CD4-positive, alpha-beta T cell treated with Interleukin-15 for 1 hour (primary cell): ENCODE results near the gene ITPKB.
A peak's percentile ranks its signal among the peaks of the same experiment; 100 is the strongest.
"Not testable (repeated sequence)": the region's sequence is repeated elsewhere in the genome, so short reads cannot be mapped to it uniquely, and the experiment has no call there.

Experiments
- DNase-seq: peaks from one replicate; pipeline ENCODE4 v3.0.0-alpha.2; 2020

Gene ITPKB

DNA sequence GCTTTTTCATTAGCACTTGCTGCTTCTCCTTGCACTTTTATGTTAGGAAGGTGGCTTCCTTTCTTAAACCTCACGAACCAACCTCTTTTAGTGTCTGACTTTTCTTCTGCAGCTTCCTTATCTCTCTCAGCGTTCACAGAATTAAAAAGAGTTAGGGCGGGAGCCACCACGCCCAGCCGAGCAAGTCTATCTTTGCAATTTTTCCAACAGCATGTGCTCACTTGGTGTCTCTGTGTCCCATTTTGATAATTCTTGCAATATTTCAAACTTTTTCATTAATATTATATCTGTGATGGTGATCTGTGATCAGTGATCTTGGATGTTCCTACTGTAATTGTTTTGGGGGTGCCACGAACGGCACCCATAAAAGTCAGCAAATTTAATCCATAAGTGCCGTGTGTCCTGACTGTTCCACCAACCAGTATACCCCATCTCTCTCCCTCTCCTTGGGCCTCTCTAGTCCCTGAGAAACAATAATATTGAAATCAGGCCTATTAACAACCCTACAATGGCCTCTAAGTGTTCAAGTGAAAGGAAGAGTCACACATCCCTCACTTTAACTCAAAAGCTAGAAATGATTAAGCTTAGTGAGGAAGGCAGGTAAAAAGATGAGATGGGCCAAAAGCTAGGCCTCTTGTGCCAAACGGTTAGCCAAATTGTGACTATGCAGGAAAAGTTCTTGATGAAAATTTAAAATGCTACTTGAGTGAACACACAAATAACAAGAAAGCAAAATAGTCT is 15.9 kb upstream of the ITPKB start:
- no peak for DNase-seq

- no peak for DNase-seq
Observed at GRCh38 chr1:226754097-226754496, 15.0 kb upstream of the ITPKB start.

GRCh38 chr1:226751703-226752102 is 12.6 kb upstream of the ITPKB start:
- DNase-seq: no peak

GRCh38 chr1:226751214-226751613 is 12.1 kb upstream of the ITPKB start:
- DNase-seq: no peak

DNA sequence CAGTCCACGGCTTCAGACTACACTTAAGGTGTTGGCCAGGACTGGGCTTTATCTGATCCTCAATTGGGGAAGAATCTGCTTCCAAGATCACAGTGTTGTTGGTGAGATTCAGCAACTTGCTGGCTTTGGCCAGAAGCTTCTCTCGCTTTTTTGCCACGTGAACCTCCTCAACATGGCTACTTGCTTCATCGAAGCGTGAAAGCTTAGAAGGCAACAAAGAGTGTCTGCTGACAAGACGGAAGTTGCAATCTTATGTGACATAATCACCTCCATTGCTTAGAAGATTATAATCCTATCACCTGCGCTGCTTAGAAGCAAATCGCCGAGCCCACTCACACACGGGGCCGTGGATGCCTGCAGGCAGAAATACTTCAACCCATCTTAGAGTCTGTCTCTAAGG is 10.4 kb upstream of the ITPKB start:
- DNase-seq: no peak

DNA sequence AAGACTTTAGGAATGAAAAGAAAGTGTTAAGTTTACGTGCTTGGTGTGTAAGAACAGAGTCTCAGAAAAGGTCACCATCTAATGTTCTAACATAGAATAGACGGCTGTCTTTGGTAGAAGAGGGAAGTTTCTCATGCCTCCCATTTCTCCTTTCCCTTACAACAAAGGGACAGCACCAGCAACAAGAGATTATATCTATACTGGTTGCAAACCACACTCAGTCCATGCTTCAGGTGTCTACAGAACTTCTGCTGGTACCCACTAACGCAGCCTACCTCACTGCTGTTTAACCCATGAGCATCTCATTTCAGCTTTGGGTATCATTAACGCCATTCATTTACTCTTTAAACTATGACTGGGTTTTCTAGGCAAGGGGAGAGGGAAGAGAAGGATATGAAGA is 9.2 kb upstream of the ITPKB start:
- DNase-seq: no peak

DNA sequence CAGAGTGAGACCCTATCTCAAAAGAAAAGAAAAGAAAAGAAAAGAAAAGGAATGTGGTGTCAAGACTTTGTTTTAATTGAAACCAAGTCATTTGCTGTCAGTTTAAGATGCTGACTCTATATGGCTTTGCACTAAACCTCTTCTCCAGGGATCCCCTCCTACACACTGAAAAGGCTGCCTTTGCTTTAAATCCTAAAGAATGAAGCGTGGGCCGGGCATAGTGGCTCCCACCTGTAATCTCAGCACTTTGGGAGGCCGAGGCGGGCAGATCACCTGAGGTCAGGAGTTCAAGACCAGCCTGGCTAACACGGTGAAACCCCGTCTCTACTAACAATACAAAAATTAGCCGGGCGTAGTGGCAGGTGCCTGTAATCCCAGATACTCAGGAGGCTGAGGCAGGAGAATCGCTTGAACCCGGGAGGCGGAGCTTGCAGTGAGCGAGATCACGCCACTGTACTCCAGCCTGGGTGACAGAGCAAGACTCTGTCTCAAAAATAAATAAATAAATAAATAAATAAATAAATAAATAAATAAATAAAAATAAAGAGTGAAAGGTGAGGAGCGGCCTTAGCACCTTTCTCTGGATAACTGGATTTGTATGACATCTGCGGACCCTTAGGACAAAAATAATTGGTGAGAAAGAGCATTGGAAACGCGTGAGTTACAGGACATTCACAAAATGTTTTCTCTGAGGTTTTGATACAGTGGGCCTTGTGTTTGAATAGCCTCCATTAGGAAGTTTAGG is 8.6 kb upstream of the ITPKB start:
- not testable (repeated sequence) for DNase-seq

GRCh38 chr1:226743259-226743658 is 4.2 kb upstream of the ITPKB start:
- no peak for DNase-seq

DNA sequence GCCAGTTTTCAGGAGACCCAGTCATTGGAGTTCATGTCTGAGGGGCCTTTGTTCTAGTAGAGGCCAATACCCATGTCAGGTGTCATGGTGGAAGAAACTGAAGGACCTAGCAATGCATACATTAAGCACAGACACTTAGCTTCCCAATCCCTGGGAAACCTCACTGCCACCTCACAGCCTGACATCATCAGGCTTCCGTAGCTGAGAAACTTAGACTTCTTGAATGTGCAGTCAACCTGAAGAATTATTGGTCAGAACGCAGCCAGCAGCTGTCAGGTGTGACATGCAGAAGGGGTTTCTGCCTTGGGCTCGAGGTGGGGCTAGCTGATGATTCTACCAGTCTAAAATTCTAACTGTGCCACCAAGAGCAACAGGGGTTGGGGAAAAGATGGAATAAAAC is 1.9 kb upstream of the ITPKB start:
- DNase-seq: no peak

DNA sequence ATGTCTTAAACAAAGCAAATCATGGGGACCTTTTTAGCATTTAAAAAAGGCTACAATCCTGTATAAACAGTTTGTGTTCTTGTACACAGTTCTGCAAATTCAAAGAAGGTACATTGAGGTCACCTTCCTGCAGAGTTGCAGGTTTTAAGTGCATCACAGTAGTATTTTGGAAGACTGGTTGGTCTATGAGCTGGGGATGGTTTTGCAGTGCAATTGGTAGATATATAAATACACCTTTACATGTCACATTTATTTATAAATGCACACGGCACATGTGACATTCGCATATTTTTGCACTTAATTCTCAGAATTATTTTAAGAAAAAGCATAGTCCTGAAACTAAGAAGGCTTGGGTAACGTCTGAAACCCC is 599 bp upstream of the ITPKB start:
- no peak for DNase-seq

DNA sequence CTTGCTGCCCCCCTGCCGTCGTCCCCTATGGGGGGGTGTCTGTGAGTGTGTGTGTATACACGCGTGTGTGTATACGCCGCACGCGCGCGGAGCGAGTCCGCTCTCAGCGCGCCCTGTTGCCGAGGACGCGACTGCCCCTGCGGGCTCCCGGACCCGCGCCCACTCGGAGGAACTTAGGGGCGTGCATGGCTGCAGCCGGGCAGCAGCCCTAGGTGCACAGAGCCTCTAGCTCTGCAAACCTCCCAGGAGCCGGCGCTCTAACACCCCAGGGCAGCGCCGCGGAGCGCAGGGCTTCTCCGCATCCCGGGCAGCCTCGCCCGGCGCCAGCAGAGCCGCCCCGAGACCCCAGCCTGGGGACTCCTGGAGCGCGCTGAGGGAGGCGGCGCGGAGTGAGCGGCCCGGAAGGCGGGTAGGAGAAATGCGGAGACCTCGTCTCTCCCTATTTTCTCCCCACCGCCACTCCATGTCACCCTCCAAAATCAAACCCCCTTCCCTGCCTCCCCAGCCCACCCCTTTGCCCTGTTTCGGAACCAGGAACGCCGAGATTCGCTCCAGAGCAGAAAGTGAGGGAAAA is 574 bp downstream of the ITPKB start:
- DNase-seq: peak; percentile 32

- peak; percentile 35 for DNase-seq
Observed at GRCh38 chr1:226737819-226738420, 1.2 kb downstream of the ITPKB start.

DNA sequence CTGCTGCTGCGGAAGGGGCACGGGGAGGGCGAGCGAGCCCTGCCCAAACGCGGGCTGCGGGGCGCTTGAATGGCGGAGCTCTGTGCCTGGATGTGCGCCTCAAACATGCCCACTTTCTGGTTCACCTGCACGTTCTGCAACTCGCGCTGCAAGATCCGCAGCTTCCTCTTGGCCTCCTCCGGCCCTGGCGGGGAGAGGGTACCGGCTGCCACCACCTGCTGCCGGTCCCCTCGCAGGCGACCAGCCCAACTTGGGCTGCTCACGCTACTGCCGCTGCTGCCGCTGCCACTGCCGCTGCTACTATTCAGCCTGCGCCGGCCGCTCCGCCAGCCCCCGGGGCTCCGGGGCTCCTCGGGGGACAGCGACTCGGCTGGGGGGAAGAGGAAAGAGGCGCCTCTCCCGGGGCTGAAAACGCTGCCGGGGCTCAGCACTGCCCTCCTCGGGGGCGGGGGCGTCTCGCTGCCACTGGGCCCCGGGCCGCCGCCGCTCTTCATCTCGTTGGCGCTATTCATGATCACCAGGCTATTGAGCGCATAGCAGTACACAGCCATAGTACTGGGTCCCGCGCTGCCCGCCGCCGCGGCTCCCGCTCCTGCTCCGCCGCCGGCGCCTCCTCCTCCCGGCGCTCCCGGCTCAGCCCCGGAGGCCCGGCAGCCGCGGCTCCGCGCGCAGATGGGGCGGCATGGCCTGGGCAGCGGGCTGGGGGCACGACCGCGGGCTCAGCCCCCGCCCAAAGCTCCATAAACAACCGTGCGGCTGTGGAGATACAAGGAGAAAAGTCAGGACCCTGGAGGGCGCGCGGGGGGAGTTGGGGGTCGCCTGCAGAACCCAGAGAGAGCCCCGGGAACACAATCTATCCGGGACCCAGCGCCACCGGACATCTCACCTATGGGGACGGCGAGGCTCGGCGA is 1.9 kb downstream of the ITPKB start:
- DNase-seq: peak; percentile 67

DNA sequence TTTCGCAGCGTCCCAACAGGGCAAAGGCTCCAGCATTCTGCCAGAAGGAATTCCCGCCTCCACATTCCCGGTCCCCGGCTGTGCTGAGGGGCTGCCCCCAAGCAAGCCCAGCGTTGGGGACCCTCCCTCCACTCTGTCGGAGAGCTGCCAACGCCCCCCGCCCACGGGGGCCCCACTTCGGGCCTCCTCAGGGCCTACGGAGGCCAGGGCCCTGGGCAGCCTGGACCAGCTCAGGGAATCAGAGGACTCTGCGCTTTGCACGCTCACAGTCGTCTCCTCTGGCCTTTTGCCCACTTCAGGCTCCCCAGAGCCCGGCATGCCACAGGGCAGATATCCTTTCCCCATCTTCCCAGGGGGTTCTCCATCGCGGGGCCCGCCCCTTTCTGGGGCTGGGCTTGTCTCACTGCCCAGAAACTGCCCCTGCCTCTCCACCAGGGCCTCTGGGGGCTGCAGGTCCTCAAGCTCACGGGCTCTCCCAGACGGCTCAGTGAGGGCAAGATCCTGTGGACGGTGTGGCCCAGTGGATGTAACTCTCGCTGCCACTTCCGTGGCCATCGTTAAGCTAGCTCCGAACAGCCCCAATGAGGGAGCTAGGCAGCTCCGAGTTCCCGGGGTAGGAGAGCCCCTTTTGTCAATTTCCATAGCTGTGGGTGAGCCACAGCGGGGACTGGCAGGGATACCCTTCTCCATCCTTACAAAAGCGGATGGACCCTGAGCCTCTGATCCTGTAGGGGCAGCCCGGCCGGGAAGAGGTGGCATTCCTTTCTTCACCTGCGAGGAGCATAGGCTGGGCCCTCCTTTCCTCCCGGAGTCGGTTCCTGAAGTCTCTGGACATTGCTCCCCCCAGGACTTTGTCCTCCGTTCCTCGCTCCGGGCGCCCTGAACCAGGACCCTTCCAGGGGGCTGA is 2.8 kb downstream of the ITPKB start:
- DNase-seq: no peak

DNA sequence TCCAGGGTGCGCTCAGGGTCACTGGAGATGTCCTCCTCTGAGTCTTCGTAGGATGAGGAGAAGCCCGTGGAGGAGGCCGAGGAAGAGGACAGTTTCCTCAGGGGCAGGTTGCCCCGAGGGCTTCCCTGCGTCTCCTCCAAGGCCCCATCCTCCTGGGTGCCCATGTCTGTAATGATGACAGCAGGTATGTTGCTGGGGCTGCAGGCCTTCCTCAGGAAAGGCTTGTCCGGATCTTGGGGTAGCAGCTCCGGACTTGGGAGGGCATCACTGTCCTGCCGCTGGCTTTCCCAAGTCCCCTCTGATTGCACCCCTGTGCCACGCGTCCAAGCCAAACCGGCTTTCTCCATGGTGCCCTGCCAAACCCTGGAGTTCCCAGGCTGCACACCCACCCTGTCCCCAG is 3.5 kb downstream of the ITPKB start:
- no peak for DNase-seq

DNA sequence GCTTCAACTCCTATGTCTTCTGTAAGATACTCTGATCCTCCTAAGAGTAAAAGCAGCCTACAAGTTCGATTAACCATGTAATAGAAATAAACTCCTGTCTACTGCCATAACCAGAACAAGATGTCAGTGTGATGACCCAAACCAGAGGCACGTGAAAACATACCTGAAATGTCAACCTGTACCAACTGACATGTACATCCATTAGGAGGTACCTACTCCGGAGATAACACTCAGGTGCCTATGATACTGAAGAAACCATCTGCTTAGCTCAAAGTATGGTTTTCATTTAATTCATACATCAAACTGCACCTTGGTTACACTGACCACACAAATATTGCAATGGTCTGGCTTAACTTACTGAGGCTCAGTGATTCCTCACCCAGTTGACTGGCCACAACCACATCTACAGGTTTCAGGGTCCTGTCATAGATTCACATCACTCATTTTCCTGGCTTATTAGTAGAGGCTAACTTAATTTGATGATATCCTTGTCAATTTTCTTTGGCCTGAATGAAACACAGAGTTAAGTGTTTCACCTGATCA is 4.4 kb downstream of the ITPKB start:
- no peak for DNase-seq

DNA sequence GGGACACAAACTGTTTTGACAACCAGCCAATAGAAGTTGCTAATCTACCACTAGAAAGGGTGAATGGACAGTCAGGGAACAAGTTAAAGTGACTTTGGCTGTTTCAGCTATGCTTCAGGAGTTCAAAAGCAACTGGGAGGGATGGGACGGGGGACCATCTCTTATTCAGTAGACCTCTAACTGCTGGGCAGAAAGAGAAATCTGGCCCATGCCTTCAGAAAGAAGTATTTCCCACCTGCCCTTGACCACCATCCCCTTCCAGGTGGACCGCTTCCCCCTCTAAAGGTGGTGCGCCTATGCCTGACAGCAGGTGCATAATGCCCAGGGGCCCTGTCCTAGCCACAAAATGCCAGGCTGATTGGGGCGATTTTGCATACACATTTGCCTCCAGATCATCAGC is 5.2 kb downstream of the ITPKB start:
- DNase-seq: no peak

DNA sequence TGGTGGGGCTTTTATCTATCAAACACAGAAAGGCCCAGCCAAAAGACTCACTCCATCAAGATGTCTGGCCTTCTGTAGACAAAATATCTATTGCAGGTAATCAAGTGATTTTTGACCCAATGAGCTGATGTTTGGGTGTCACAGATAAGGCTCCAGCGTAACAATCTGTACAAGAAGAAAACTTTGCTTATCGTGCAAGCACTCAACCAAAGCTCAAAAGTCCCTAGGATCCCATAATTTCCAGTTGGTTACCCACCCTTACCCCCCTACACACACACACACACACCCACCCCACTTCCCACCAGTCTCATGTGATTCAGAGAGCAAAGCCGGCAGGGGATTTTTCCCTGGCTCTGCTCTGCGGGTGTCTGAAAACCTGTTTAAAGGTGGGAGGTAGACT is 5.8 kb downstream of the ITPKB start:
- DNase-seq: no peak

DNA sequence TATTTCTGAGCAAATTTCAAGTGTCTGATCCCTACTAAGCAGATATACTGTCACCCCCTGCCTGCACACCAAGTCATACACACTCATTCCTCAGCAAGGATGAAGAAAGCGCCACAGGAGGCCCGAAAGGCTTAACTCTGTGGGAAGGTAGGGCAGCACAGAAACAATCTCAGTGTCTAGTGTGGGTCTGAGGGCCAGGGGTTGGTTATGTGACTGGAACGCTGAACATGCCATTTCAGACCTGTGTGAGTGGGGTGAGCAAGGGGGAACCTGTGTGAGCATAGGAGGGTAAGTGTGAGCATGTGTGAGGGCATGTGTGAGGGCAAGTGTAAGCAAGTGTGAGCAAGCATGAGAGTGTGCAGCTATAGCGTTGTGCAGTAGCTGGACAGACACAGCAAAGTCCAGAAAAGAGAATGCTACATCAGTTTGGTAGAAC is 6.2 kb downstream of the ITPKB start:
- DNase-seq: no peak

- no peak for DNase-seq
Observed at GRCh38 chr1:226731257-226731893, 7.7 kb downstream of the ITPKB start.

- DNase-seq: no peak
Observed at GRCh38 chr1:226730836-226731235, 8.2 kb downstream of the ITPKB start.
